ENCODE results near the gene CTNND2. TPM values are rescaled to one million over a fixed set of nuclear protein-coding genes. Genes with fewer than 3 reads are reported as not detected.

Gene CTNND2
- total RNA-seq: not detected

GRCh38 chr5:11904265-11904906 lies at the start of gene CTNND2:
Gene CTNND2, minus strand, starts transcription at chr5:11904446. Its CDS starts 593 bp downstream, at chr5:11903853.
- Mint-ChIP-seq H3K4me1 (ENCODE audit: low read depth) (peaks cover 2% of the 10 kb centered on the region), H3K27me3 (peaks cover 37% of the 10 kb centered on the region), H3K4me3 (no peak within 1 kb of the TSS), H3K36me3 (ENCODE audit: low read depth) (no peaks in the 10 kb centered on the region), H3K9me3 (no peaks in the 10 kb centered on the region), H3K27ac (no peak within 1 kb of the TSS)
- TF ChIP-seq CTCF (IDR thresholded peaks at IDR 0.05): no peak
- no peak for ATAC-seq
- intact Hi-C loops (cut with micrococcal nuclease): no loop called here
- ChIA-PET CTCF (no interaction called here), POLR2A (no interaction called here)
- no peak for DNase-seq

GRCh38 chr5:11946317-11946716 lies 42.1 kb upstream of the CTNND2 start:
- ATAC-seq (no peak), DNase-seq (no peak)
- H3K4me3 Mint-ChIP-seq: no peak overlapping the region
- ChIA-PET POLR2A (no interaction called here), CTCF (no interaction called here)
- no peaks in the 10 kb centered on the region for H3K27me3 Mint-ChIP-seq
- H3K36me3 Mint-ChIP-seq (ENCODE audit: low read depth): no peaks in the 10 kb centered on the region
- no peak for TF ChIP-seq CTCF (IDR thresholded peaks at IDR 0.05)
- peaks cover 4% of the 10 kb centered on the region for H3K9me3 Mint-ChIP-seq
- H3K4me1 Mint-ChIP-seq (ENCODE audit: low read depth): no peaks in the 10 kb centered on the region
- intact Hi-C loops (cut with micrococcal nuclease): no loop called here
- no peak overlapping the region for H3K27ac Mint-ChIP-seq

- Mint-ChIP-seq H3K36me3 (ENCODE audit: low read depth) (no peaks in the 10 kb centered on the region), H3K27me3 (no peaks in the 10 kb centered on the region), H3K4me3 (no peak overlapping the region), H3K27ac (no peak overlapping the region), H3K9me3 (peaks cover 3% of the 10 kb centered on the region), H3K4me1 (ENCODE audit: low read depth) (no peaks in the 10 kb centered on the region)
- ATAC-seq (no peak), DNase-seq (no peak)
- intact Hi-C loops (cut with micrococcal nuclease): no loop called here
- ChIA-PET CTCF (no interaction called here), POLR2A (no interaction called here)
- TF ChIP-seq CTCF (IDR thresholded peaks at IDR 0.05): no peak
Measured at GRCh38 chr5:11941566-11941965, 37.3 kb upstream of the CTNND2 start.

- TF ChIP-seq CTCF (IDR thresholded peaks at IDR 0.05): no peak
- DNase-seq (no peak), ATAC-seq (no peak)
- CTCF ChIA-PET: no interaction called here
- intact Hi-C loops (cut with micrococcal nuclease): no loop called here
- Mint-ChIP-seq H3K27me3 (no peaks in the 10 kb centered on the region), H3K4me3 (no peak overlapping the region), H3K9me3 (peaks cover 5% of the 10 kb centered on the region), H3K27ac (no peak overlapping the region), H3K4me1 (ENCODE audit: low read depth) (no peaks in the 10 kb centered on the region), H3K36me3 (ENCODE audit: low read depth) (no peaks in the 10 kb centered on the region)
- POLR2A ChIA-PET: no interaction called here
Measured at GRCh38 chr5:11931638-11932037, 27.4 kb upstream of the CTNND2 start.

- POLR2A ChIA-PET: no interaction called here
- no peak for TF ChIP-seq CTCF (IDR thresholded peaks at IDR 0.05)
- CTCF ChIA-PET: no interaction called here
- no peak overlapping the region for H3K4me3 Mint-ChIP-seq
- no peaks in the 10 kb centered on the region for H3K4me1 Mint-ChIP-seq (ENCODE audit: low read depth)
- ATAC-seq (no peak), DNase-seq (no peak)
- intact Hi-C loops (cut with micrococcal nuclease): no loop called here
- H3K27me3 Mint-ChIP-seq: no peaks in the 10 kb centered on the region
- no peaks in the 10 kb centered on the region for H3K36me3 Mint-ChIP-seq (ENCODE audit: low read depth)
- H3K9me3 Mint-ChIP-seq: peaks cover 5% of the 10 kb centered on the region
- no peak overlapping the region for H3K27ac Mint-ChIP-seq
Measured at GRCh38 chr5:11928909-11929308, 24.7 kb upstream of the CTNND2 start.

All from activated CD8-positive, alpha-beta T cell treated with anti-CD3 and anti-CD28 coated beads for 36 hours (primary cell).